ENCODE data around the gene TCN2. TPM values are rescaled to one million over a fixed set of nuclear protein-coding genes. Genes with fewer than 3 reads are reported as not detected.

Gene TCN2
- total RNA-seq, 4 donors from 2014 or later = 26.3 to 55.1 (median 41.4) TPM

- no peak for DNase-seq
- intact Hi-C loops (cut with DNase I) = no loop called here
- H3K27me3 ChIP-seq = no peaks in the 10 kb centered on the region
- 91 to 93% methylated on average over 3 of the region's 3 CpGs for WGBS, 2 donors
- TF ChIP-seq POLR2A (IDR thresholded peaks at IDR 0.05) (no peak), CTCF (IDR thresholded peaks at IDR 0.05) (no peak)
- H3K27ac ChIP-seq = no peak overlapping the region
- H3K4me3 ChIP-seq (replicated peaks in 1 of 3) = no peak overlapping the region
- no peaks in the 10 kb centered on the region for H3K9me3 ChIP-seq
- H3K36me3 ChIP-seq = no peaks in the 10 kb centered on the region
- no peaks in the 10 kb centered on the region for H3K4me1 ChIP-seq
Measured at GRCh38 chr22:30598986-30599385, 8.0 kb upstream of the TCN2 start.

GRCh38 chr22:30600921-30601320, 6.1 kb upstream of the TCN2 start:
- Histone ChIP-seq H3K9me3 (no peaks in the 10 kb centered on the region), H3K4me1 (peaks cover 2 to 4% of the 10 kb centered on the region in 2 donors), H3K4me3 (replicated peaks in 1 of 3) (no peak overlapping the region), H3K27ac (no peak overlapping the region), H3K27me3 (no peaks in the 10 kb centered on the region), H3K36me3 (no peaks in the 10 kb centered on the region)
- TF ChIP-seq CTCF (IDR thresholded peaks at IDR 0.05) (no peak), POLR2A (IDR thresholded peaks at IDR 0.05) (no peak)
- 58 to 62% methylated on average over 3 of the region's 3 CpGs for WGBS, 2 donors
- DNase-seq = no peak
- intact Hi-C loops (cut with DNase I) = no loop called here

- Histone ChIP-seq H3K9me3 (no peaks in the 10 kb centered on the region), H3K27me3 (no peaks in the 10 kb centered on the region), H3K27ac (no peak overlapping the region), H3K4me3 (replicated peaks in 1 of 3) (no peak overlapping the region), H3K4me1 (peaks cover 7% of the 10 kb centered on the region in 2 donors), H3K36me3 (no peaks in the 10 kb centered on the region)
- WGBS, 2 donors = 90 to 93% methylated on average over 5 of the region's 5 CpGs
- intact Hi-C loops (cut with DNase I) = no loop called here
- TF ChIP-seq CTCF (IDR thresholded peaks at IDR 0.05) (no peak), POLR2A (IDR thresholded peaks at IDR 0.05) (no peak)
- DNase-seq = no peak
Measured at GRCh38 chr22:30601464-30601863, 5.5 kb upstream of the TCN2 start.

GRCh38 chr22:30602049-30602448, 4.9 kb upstream of the TCN2 start:
- no peak overlapping the region for H3K27ac ChIP-seq
- H3K4me3 ChIP-seq (replicated peaks in 1 of 3) = no peak overlapping the region
- H3K36me3 ChIP-seq = no peaks in the 10 kb centered on the region
- TF ChIP-seq CTCF (IDR thresholded peaks at IDR 0.05) (peak in 1 of 6 experiments; percentile 19), POLR2A (IDR thresholded peaks at IDR 0.05) (no peak)
- peaks cover 7% of the 10 kb centered on the region in 2 donors for H3K4me1 ChIP-seq
- 56 to 63% methylated on average over 3 of the region's 3 CpGs for WGBS, 2 donors
- H3K27me3 ChIP-seq = no peaks in the 10 kb centered on the region
- DNase-seq = no peak
- intact Hi-C loops (cut with DNase I) = no loop called here
- H3K9me3 ChIP-seq = no peaks in the 10 kb centered on the region

GRCh38 chr22:30603801-30604200, 3.2 kb upstream of the TCN2 start:
- peaks cover 19% of the 10 kb centered on the region in 2 donors for H3K4me1 ChIP-seq
- no peak for TF ChIP-seq CTCF (IDR thresholded peaks at IDR 0.05)
- TF ChIP-seq POLR2A (IDR thresholded peaks at IDR 0.05) = no peak
- H3K4me3 ChIP-seq (replicated peaks in 1 of 3) = no peak overlapping the region
- H3K36me3 ChIP-seq = no peaks in the 10 kb centered on the region
- H3K9me3 ChIP-seq = no peaks in the 10 kb centered on the region
- WGBS, 2 donors = 75% methylated on average over 3 of the region's 3 CpGs
- no peak overlapping the region for H3K27ac ChIP-seq
- intact Hi-C loops (cut with DNase I) = no loop called here
- no peak for DNase-seq
- no peaks in the 10 kb centered on the region for H3K27me3 ChIP-seq

All from thyroid gland (tissue), 4 donors.